Panc1 (cell line): ENCODE results near the gene SCAMP5.

Experiments used
- POLR2AphosphoS5 ChIP-seq: IDR thresholded peaks from 2 replicates; pipeline ENCODE4 v1.6.1; 2012; ENCODE audit warnings: mild to moderate bottlenecking, low read depth, low read length, moderate library complexity
- REST ChIP-seq, 2 experiments: IDR thresholded peaks; 2 replicates each; pipeline ENCODE4 v1.6.1; 2011 to 2012; ENCODE audit warnings: low read depth in 2 of 2, control low read depth in 1 of 2, low read length in 1 of 2, mild to moderate bottlenecking in 1 of 2, moderate library complexity in 1 of 2; ENCODE audit not compliant: insufficient read depth in 1 of 2
- TF ChIP-seq, protein P1 (sequence below): fragments of 450-650 bp; IDR thresholded peaks from 2 replicates; pipeline ENCODE4 v1.5.1; 2017; ENCODE audit warnings: mild to moderate bottlenecking

- TF ChIP-seq, protein P1, sequence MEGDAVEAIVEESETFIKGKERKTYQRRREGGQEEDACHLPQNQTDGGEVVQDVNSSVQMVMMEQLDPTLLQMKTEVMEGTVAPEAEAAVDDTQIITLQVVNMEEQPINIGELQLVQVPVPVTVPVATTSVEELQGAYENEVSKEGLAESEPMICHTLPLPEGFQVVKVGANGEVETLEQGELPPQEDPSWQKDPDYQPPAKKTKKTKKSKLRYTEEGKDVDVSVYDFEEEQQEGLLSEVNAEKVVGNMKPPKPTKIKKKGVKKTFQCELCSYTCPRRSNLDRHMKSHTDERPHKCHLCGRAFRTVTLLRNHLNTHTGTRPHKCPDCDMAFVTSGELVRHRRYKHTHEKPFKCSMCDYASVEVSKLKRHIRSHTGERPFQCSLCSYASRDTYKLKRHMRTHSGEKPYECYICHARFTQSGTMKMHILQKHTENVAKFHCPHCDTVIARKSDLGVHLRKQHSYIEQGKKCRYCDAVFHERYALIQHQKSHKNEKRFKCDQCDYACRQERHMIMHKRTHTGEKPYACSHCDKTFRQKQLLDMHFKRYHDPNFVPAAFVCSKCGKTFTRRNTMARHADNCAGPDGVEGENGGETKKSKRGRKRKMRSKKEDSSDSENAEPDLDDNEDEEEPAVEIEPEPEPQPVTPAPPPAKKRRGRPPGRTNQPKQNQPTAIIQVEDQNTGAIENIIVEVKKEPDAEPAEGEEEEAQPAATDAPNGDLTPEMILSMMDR, result no peak
- TF ChIP-seq REST (IDR thresholded peaks at IDR 0.05; ENCODE audit: insufficient read depth in 1 of 2, low read depth in 2 of 2, low read length in 1 of 2), result no peak
- no peak for TF ChIP-seq POLR2AphosphoS5
These were observed 56.3 kb downstream of the SCAMP5 start for GRCh38 chr15:75051711-75052110.
